ENCODE data around the gene TRAP1.

DNA sequence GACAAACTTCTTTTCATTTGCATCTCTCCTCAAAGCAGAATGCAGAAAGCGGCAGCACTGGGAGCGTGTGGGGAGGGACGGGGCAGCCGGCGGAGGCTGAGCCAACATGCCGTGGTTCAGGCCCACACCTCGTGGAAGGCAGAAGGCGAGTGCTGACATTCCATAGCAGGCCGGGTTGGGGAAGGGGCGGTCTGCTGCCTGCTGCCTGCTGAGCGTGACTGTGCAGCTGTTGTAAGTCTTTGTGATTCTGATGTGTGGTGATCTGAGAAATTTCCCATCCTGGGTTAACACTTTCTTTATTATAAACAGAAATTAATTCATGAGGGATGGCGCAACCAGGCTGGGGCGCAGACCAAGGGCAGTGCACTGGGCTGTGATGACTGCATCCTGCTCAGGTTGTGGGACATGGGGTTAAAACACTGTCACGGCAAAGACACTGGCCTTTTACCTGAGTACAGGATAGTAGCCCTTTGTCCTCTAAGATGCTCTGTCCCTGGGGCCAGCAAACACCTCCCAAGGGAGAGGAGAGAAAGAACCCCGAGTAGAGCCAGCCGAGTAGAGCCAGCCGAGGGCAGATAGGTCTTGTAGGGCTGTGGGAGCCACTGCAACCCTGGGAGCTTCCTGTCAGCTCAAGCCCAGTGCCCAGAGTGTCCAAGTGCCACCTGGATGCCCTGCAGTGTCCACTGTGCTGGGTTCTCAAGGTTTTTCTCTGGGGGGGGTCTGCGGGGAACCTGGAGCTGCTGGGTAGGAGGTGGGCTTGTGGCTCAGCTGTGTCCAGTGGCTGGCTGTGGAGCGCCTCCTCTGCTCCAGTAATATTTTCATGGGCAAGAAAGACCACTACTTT lies 71.6 kb downstream of the TRAP1 start:
- TF ChIP-seq, protein P1, sequence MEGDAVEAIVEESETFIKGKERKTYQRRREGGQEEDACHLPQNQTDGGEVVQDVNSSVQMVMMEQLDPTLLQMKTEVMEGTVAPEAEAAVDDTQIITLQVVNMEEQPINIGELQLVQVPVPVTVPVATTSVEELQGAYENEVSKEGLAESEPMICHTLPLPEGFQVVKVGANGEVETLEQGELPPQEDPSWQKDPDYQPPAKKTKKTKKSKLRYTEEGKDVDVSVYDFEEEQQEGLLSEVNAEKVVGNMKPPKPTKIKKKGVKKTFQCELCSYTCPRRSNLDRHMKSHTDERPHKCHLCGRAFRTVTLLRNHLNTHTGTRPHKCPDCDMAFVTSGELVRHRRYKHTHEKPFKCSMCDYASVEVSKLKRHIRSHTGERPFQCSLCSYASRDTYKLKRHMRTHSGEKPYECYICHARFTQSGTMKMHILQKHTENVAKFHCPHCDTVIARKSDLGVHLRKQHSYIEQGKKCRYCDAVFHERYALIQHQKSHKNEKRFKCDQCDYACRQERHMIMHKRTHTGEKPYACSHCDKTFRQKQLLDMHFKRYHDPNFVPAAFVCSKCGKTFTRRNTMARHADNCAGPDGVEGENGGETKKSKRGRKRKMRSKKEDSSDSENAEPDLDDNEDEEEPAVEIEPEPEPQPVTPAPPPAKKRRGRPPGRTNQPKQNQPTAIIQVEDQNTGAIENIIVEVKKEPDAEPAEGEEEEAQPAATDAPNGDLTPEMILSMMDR (IDR thresholded peaks at IDR 0.05): no peak
- no peak for TF ChIP-seq POLR2A (IDR thresholded peaks at IDR 0.05)
- TF ChIP-seq POLR2AphosphoS5 (IDR thresholded peaks at IDR 0.05): no peak
